GM23338 (cell line): ENCODE results near the gene ADGRL3. TPM values are rescaled to one million over a fixed set of nuclear protein-coding genes. Genes with fewer than 3 reads are reported as not detected.

Source experiments
- ATAC-seq: fragments of 200-7000 bp; cut with Tn5 transposase; 3 replicates; pipeline ENCODE4 v1.9.1; 2020
- DNase-seq: peaks from one replicate; pipeline ENCODE4 v3.0.0-alpha.2; 2015; ENCODE audit warnings: low spot score
- H2AFZ ChIP-seq: fragments of 200-600 bp; sonication (generic); 2 replicates; pipeline ENCODE4 v1.8.0; 2016; ENCODE audit warnings: antibody characterized with exemption, mild to moderate bottlenecking, moderate library complexity
- H3F3A ChIP-seq: fragments of 200-600 bp; sonication (generic); replicated peaks from 2 replicates; pipeline ENCODE4 v1.8.0; 2017; ENCODE audit warnings: antibody characterized with exemption, mixed run types, low read depth
- H3K27ac ChIP-seq: fragments of 200-600 bp; sonication (generic); 2 replicates; pipeline ENCODE4 v1.6.1; 2016; ENCODE audit warnings: low read depth
- H3K27me3 ChIP-seq: fragments of 200-600 bp; sonication (generic); 2 replicates; pipeline ENCODE4 v1.8.0; 2016; ENCODE audit warnings: mild to moderate bottlenecking, mixed run types, moderate library complexity; ENCODE audit not compliant: insufficient read depth
- H3K36me3 ChIP-seq: fragments of 200-600 bp; sonication (generic); 2 replicates; pipeline ENCODE4 v1.8.0; 2016; ENCODE audit warnings: mild to moderate bottlenecking; ENCODE audit not compliant: insufficient read depth
- H3K4me1 ChIP-seq: fragments of 200-600 bp; sonication (generic); 2 replicates; pipeline ENCODE4 v1.8.0; 2016; ENCODE audit warnings: mild to moderate bottlenecking, moderate library complexity; ENCODE audit not compliant: insufficient read depth
- H3K4me2 ChIP-seq: fragments of 200-600 bp; sonication (generic); 2 replicates; pipeline ENCODE4 v1.7.1; 2017; ENCODE audit warnings: mixed run types
- H3K4me3 ChIP-seq: fragments of 200-600 bp; sonication (generic); 2 replicates; pipeline ENCODE4 v1.6.1; 2016; ENCODE audit warnings: mixed run types
- H3K79me2 ChIP-seq: fragments of 200-600 bp; sonication (generic); replicated peaks from 2 replicates; pipeline ENCODE4 v1.8.0; 2017; ENCODE audit warnings: mild to moderate bottlenecking; ENCODE audit not compliant: insufficient read depth
- H3K9me2 ChIP-seq: fragments of 200-600 bp; sonication (generic); 2 replicates; pipeline ENCODE4 v1.8.0; 2017; ENCODE audit not compliant: insufficient read depth
- H4K20me1 ChIP-seq: fragments of 200-600 bp; sonication (generic); replicated peaks from 2 replicates; pipeline ENCODE4 v1.8.0; 2017; ENCODE audit warnings: mild to moderate bottlenecking; ENCODE audit not compliant: insufficient read depth
- H3K27ac Mint-ChIP-seq: 2 replicates; pipeline ENCODE4 v1.8.0; 2020; ENCODE audit warnings: inconsistent platforms, mild to moderate bottlenecking, moderate library complexity, mixed read lengths
- H3K27me3 Mint-ChIP-seq: 3 replicates; pipeline ENCODE4 v1.8.0; 2022; ENCODE audit warnings: low read depth, mild to moderate bottlenecking, moderate library complexity, mixed read lengths, inconsistent platforms; ENCODE audit not compliant: insufficient read depth, poor library complexity
- H3K36me3 Mint-ChIP-seq: 3 replicates; pipeline ENCODE4 v1.8.0; 2021; ENCODE audit warnings: low read depth, mild to moderate bottlenecking, inconsistent platforms, moderate library complexity, mixed read lengths
- H3K4me1 Mint-ChIP-seq: 3 replicates; pipeline ENCODE4 v1.8.0; 2020; ENCODE audit warnings: mild to moderate bottlenecking, inconsistent platforms, mixed read lengths
- H3K4me3 Mint-ChIP-seq: 3 replicates; pipeline ENCODE4 v1.8.0; 2021; ENCODE audit warnings: moderate library complexity, mild to moderate bottlenecking, inconsistent platforms, mixed read lengths
- H3K9me3 Mint-ChIP-seq: 3 replicates; pipeline ENCODE4 v1.8.0; 2020; ENCODE audit warnings: moderate library complexity, mild to moderate bottlenecking, inconsistent platforms, mixed read lengths
- CREB1 ChIP-seq: fragments of 250-450 bp; sonication (Bioruptor Pico); IDR thresholded peaks from 2 replicates; pipeline ENCODE4 v1.5.0; 2020; ENCODE audit warnings: low read depth, mild to moderate bottlenecking, moderate library complexity
- CTCF ChIP-seq, 2 experiments: fragments of 200-600 bp in 1 of 2; sonication (generic) in 1 of 2; conservative IDR thresholded peaks; 2 replicates each; pipeline versions ENCODE4 v1.5.1 to v1.6.1; 2016 to 2017; ENCODE audit warnings: antibody characterized with exemption in 2 of 2, low read depth in 2 of 2, mild to moderate bottlenecking in 2 of 2, moderate library complexity in 1 of 2
- ETS1 ChIP-seq: IDR thresholded peaks from 2 replicates; pipeline ENCODE4 v1.6.1; 2016; ENCODE audit warnings: antibody characterized with exemption
- EZH2 ChIP-seq: fragments of 200-600 bp; sonication (generic); IDR thresholded peaks from one replicate; pipeline ENCODE4 v1.8.0; 2017; ENCODE audit warnings: antibody characterized with exemption, mild to moderate bottlenecking, low read depth; ENCODE audit not compliant: unreplicated experiment
- EZH2phosphoT487 ChIP-seq: fragments of 200-600 bp; sonication (generic); IDR thresholded peaks from one replicate; pipeline ENCODE4 v1.8.1; 2018; ENCODE audit warnings: antibody characterized with exemption; ENCODE audit not compliant: unreplicated experiment
- JUNB ChIP-seq: IDR thresholded peaks from one replicate; pipeline ENCODE4 v1.6.1; 2016; ENCODE audit warnings: antibody characterized with exemption; ENCODE audit not compliant: unreplicated experiment
- NANOG ChIP-seq: IDR thresholded peaks from 2 replicates; pipeline ENCODE4 v1.6.1; 2016; ENCODE audit warnings: antibody characterized with exemption, borderline replicate concordance
- POLR2AphosphoS5 ChIP-seq: IDR thresholded peaks from 2 replicates; pipeline ENCODE4 v1.6.1; 2016; ENCODE audit warnings: antibody characterized with exemption, low read depth
- REST ChIP-seq: IDR thresholded peaks from one replicate; pipeline ENCODE4 v1.6.1; 2018; ENCODE audit warnings: antibody characterized with exemption; ENCODE audit not compliant: unreplicated experiment
- STAT1 ChIP-seq: IDR thresholded peaks from one replicate; pipeline ENCODE4 v1.6.1; 2016; ENCODE audit warnings: antibody characterized with exemption; ENCODE audit not compliant: unreplicated experiment
- polyA plus RNA-seq: library from polyadenylated mRNA; unstranded; fragments of >200 nt; fragmentation: Nextera tagmentation; extraction: Ambion mirVana; gene quantifications from 2 replicates; pipeline ENCODE4 v1.2.1, GENCODE V29; 2016
- total RNA-seq: library from RNA; depleted of rRNA; stranded (reverse); fragments of >200 nt; shearing (Covaris generic); gene quantifications from 2 replicates; pipeline ENCODE4 v1.2.3, GENCODE V29; 2014

The ADGRL3 gene
- total and polyA plus RNA-seq, 2 experiments from 2014 or later: 9.7 to 16.5 TPM

GRCh38 chr4:61427099-61427817, 227.1 kb downstream of the ADGRL3 start (continued):
- TF ChIP-seq REST: no peak
- TF ChIP-seq EZH2: no peak
- TF ChIP-seq CREB1 (CRISPR knock-in tag): no peak
- no peak for TF ChIP-seq STAT1
- no peak for TF ChIP-seq ETS1

- Histone ChIP-seq H3K9me2 (peaks cover 24% of the 10 kb centered on the region; the same call in 1 of the 2 replicates), H2AFZ (no peak overlapping the region), H3F3A (no peaks in the 10 kb centered on the region), H3K79me2 (no peaks in the 10 kb centered on the region), H3K4me2 (no peak overlapping the region), H3K27ac (no peak overlapping the region), H3K27me3 (no peaks in the 10 kb centered on the region), H3K36me3 (no peaks in the 10 kb centered on the region), H4K20me1 (no peaks in the 10 kb centered on the region), H3K4me1 (no peaks in the 10 kb centered on the region), H3K4me3 (no peak overlapping the region)
- DNase-seq (no peak), ATAC-seq (no peak)
- Mint-ChIP-seq H3K4me3 (no peak overlapping the region), H3K27me3 (peaks cover 11% of the 10 kb centered on the region), H3K9me3 (peaks cover 5% of the 10 kb centered on the region), H3K4me1 (no peaks in the 10 kb centered on the region; the same call in 1 of the 3 replicates), H3K27ac (no peak overlapping the region), H3K36me3 (peaks cover 28% of the 10 kb centered on the region)
- TF ChIP-seq EZH2: no peak
- TF ChIP-seq REST: no peak
- no peak for TF ChIP-seq CREB1 (CRISPR knock-in tag)
- no peak for TF ChIP-seq ETS1
- TF ChIP-seq NANOG: no peak
- no peak for TF ChIP-seq STAT1
- no peak for TF ChIP-seq EZH2phosphoT487
- TF ChIP-seq CTCF (conservative IDR thresholded peaks at IDR 0.05; ENCODE audit: low read depth in 2 of 2): no peak
- no peak for TF ChIP-seq JUNB
- TF ChIP-seq POLR2AphosphoS5: no peak
These were observed 227.8 kb downstream of the ADGRL3 start for GRCh38 chr4:61427818-61428495.
